Vagina (tissue), 2 donors: ENCODE measurements around the gene ACY1.

ENCODE experiments used
- CTCF ChIP-seq, 3 experiments: fragments of 450-650 bp in 2 of 3; fragments of 200-600 bp in 1 of 3; sonication (generic) in 1 of 3; IDR thresholded peaks; one replicate each; pipeline ENCODE4 v1.5.1; 2017 to 2019; ENCODE audit warnings: antibody characterized with exemption in 3 of 3, mild to moderate bottlenecking in 2 of 3, moderate library complexity in 2 of 3
- POLR2A ChIP-seq, 2 donors: fragments of 450-650 bp; IDR thresholded peaks; one replicate each; pipeline ENCODE4 v1.6.1; 2017; ENCODE audit warnings: antibody characterized with exemption in 2 of 2, mild to moderate bottlenecking in 2 of 2, moderate library complexity in 2 of 2
- POLR2AphosphoS5 ChIP-seq, 2 donors: sonication (generic); formaldehyde crosslinking; IDR thresholded peaks; one replicate each; pipeline ENCODE4 v1.9.0; 2017; ENCODE audit warnings: antibody characterized with exemption in 2 of 2, mild to moderate bottlenecking in 2 of 2, low read depth in 1 of 2; ENCODE audit not compliant: insufficient read depth in 1 of 2

GRCh38 chr3:51977446-51978142 lies 5.7 kb upstream of the ACY1 start:
- no peak for TF ChIP-seq CTCF (IDR thresholded peaks at IDR 0.05)
- TF ChIP-seq POLR2A (IDR thresholded peaks at IDR 0.05) = no peak
- no peak for TF ChIP-seq POLR2AphosphoS5 (IDR thresholded peaks at IDR 0.05; ENCODE audit: insufficient read depth in 1 of 2, low read depth in 1 of 2)
